Omental fat pad (tissue), 4 donors: ENCODE data around the gene ADAT2. TPM values are rescaled to one million over a fixed set of nuclear protein-coding genes. Genes with fewer than 3 reads are reported as not detected.
"Not testable (repeated sequence)": the region's sequence is repeated elsewhere in the genome, so short reads cannot be mapped to it uniquely, and the experiment has no call there.

Source experiments
- ATAC-seq: fragments of 150-250 bp; one replicate; pipeline ENCODE4 v1.9.1; 2016; ENCODE audit warnings: mild to moderate bottlenecking, moderate library complexity; ENCODE audit not compliant: low FRiP score
- DNase-seq: peaks from one replicate; pipeline ENCODE4 v3.0.0-alpha.2; 2019; ENCODE audit warnings: low spot score
- total RNA-seq, 4 donors: library from RNA; depleted of rRNA; stranded (reverse); fragments of >200 nt; gene quantifications; one replicate each; pipeline ENCODE4 v1.1.0, GENCODE V29; 2016
- TF ChIP-seq, protein P1 (sequence below), 3 donors: fragments of 450-650 bp; IDR thresholded peaks; one replicate each; pipeline ENCODE4 v1.5.1; 2016 to 2017; ENCODE audit warnings: antibody characterized with exemption in 3 of 3, mild to moderate bottlenecking in 3 of 3, moderate library complexity in 2 of 3

Gene ADAT2
- total RNA-seq, 4 donors from 2014 or later = 4.5 to 18.0 (median 7.3) TPM

DNA sequence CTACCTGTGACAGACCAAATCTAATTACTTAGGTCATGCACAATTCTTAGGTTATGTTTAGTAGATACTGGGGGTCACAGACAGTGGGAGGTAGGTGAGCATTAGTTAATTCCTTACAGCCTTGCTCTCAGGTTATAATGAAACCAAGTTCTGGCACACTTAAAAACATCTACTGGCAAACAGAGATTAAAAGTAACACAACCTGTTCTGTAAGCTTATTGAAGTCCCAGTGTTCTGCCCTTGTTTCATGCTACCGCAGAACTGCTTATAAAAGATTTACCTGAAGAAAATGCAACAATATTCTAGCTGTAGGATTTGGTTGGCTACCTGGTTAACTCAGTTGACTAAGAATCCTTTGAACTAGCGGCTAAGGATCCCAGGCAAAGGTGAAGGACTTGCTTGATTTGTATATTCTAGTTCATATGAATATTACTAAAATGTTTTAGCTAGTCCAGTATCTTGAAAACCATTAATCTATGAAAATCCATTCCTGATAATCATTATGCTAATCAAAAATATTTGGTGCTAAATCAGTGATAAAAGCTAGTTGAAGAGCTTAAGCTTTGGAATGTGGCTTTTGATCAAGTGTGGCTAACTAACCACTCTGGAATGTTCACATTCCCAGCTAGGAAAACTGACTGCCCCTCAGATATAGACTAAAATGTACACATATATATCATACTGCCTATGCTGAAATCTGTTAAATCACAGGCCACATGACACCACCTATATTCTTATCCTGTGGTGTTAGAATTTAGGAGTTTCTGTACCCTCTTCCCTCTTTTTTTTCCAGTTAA lies 7.3 kb upstream of the ADAT2 start:
- ATAC-seq = no peak
- DNase-seq = no peak
- TF ChIP-seq, protein P1, sequence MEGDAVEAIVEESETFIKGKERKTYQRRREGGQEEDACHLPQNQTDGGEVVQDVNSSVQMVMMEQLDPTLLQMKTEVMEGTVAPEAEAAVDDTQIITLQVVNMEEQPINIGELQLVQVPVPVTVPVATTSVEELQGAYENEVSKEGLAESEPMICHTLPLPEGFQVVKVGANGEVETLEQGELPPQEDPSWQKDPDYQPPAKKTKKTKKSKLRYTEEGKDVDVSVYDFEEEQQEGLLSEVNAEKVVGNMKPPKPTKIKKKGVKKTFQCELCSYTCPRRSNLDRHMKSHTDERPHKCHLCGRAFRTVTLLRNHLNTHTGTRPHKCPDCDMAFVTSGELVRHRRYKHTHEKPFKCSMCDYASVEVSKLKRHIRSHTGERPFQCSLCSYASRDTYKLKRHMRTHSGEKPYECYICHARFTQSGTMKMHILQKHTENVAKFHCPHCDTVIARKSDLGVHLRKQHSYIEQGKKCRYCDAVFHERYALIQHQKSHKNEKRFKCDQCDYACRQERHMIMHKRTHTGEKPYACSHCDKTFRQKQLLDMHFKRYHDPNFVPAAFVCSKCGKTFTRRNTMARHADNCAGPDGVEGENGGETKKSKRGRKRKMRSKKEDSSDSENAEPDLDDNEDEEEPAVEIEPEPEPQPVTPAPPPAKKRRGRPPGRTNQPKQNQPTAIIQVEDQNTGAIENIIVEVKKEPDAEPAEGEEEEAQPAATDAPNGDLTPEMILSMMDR (IDR thresholded peaks at IDR 0.05) = no peak

DNA sequence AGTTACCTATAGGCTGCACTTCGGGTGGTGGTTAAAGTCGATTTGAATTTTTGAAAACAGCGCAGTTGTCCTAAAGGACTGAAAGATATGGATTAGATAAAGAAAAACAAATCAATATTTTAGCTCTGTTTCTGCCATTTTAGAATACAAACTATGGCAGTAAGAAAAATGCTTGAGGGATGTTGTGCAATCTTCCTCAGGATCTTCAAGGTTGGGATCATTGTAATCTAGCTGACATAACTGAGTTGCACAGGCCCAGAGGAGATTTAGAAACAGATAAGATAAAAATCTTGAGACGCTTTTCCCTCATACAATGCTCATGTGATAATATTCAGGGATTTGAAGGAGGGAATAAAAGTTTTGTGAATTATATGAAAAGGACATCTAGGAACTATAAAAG lies 1.0 kb upstream of the ADAT2 start:
- TF ChIP-seq, protein P1 (IDR thresholded peaks at IDR 0.05) = no peak
- no peak for DNase-seq
- ATAC-seq = no peak

DNA sequence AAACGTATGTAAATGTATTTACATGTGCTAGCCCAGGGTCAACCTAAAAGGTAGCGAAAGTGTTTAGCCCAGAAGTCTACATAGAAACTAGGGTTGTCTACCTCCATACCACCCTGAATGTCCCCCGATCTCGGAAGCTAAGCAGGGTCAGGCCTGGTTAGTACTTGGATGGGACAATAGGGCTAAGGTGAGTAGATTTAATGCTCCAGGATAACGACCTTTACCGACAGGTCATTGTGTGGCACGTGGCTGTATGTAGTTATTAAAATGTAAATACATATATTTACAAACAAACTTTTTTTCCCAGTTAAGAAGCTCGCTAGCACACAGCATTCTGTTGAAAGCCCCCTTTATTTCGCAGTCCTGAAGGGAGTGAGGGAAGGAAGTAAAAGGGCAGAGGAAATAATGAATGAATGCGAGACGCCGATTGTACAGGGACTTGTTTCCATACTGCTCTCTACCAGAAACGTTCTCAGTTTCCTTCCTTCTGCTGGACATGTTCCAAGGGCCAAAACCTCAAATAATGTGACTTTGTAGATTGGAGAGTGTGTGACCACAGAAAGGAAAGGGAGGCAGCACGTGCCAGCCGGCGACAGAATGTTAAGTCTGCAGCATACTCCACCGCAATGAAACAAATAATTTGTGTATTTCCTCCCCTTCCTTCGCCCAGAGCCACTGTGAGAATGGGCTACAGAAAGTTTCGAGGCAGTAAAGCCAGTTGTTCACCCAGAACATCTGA lies 612 bp downstream of the ADAT2 start:
- no peak for ATAC-seq
- DNase-seq = no peak
- TF ChIP-seq, protein P1 (IDR thresholded peaks at IDR 0.05) = no peak

DNA sequence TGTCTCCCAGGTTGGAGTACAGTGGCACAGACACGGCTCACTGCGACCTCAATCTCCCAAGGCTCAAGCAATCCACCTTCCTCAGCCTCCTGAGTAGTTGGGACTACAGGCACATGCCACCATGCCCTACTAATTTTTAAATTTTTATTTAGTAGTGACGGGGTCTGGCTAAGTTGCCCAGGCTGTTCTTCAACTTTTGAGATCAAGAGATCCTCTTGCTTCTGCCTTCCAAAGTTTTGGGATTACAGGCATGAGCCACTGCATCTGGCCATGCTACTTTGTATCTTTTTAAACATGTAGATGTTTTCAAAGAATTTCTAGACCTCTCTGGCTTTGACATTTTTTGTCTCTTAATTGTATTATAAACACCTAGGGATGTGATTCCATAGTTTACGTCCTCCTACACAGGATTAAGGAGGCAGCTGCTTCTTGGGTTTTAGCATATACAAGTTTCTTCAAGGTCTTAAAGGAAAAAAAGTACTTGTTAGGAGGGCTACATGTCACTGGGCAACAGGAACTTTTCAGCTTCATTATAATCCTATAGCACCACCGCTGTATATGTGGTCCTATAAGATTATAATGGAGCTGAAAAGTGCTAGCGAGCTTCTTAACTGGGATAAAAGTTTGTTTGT lies 1.3 kb downstream of the ADAT2 start:
- ATAC-seq = no peak

DNA sequence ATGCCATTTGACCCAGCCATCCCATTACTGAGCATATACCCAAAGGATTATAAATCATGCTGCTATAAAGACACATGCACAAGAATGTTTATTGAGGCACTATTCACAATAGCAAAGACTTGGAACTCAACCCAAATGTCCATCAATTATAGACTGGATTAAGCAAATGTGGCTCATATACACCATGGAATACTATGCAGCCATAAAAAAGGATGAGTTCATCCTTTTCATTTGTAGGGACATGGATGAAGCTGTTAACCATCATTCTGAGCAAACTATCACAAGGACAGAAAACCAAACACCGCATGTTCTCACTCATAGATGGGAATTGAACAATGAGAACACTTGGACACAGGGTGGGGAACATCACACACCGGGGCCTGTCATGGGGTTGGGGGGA lies 2.6 kb downstream of the ADAT2 start:
- ATAC-seq, DNase-seq: not testable (repeated sequence)

More for the DNA sequence above, 1.3 kb downstream of the ADAT2 start:
- TF ChIP-seq, protein P1 (IDR thresholded peaks at IDR 0.05) = no peak
- DNase-seq = no peak

DNA sequence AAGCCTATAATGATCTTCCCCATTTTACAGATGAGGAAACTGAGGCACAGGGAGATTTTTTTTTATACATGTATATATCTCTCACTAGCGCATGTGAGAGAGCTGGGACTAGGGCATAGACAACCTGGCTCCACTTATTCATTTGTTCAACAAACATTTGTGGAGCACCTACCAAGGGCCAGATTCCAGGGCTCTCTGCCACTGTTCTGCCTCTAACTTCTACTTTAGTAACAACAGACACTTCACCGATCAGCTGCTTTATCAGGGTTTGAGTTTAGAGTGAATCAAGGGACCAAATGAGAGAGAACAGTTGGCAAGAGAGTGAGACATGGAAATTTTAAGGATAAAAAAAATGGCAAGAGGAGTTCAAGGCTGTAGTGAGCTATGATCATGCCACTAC lies 7.4 kb downstream of the ADAT2 start:
- DNase-seq (no peak), ATAC-seq (no peak)
- TF ChIP-seq, protein P1 (IDR thresholded peaks at IDR 0.05) = no peak
